HEK293 (cell line): ENCODE measurements around the gene SPTBN1.

Experiments used
- CTCF ChIP-seq: fragments of 450-650 bp; formaldehyde crosslinking; IDR thresholded peaks from 2 replicates; pipeline ENCODE4 v1.5.1; 2016; ENCODE audit warnings: missing biosample characterization, missing genetic modification characterization
- HIC1 ChIP-seq: fragments of 450-650 bp; formaldehyde crosslinking; IDR thresholded peaks from 2 replicates; pipeline ENCODE4 v1.5.1; 2016; ENCODE audit warnings: missing biosample characterization, missing genetic modification characterization
- KLF16 ChIP-seq: fragments of 450-650 bp; formaldehyde crosslinking; IDR thresholded peaks from 2 replicates; pipeline ENCODE4 v1.5.1; 2017; ENCODE audit warnings: missing biosample characterization, missing genetic modification characterization
- PRDM1 ChIP-seq: fragments of 450-650 bp; formaldehyde crosslinking; IDR thresholded peaks from 2 replicates; pipeline ENCODE4; 2016; ENCODE audit warnings: missing biosample characterization, missing genetic modification characterization
- TCF7L2 ChIP-seq: IDR thresholded peaks from 2 replicates; pipeline ENCODE4 v1.6.1; 2011; ENCODE audit warnings: low read depth, mild to moderate bottlenecking, inconsistent platforms, low read length, moderate library complexity, borderline replicate concordance
- ZBTB7A ChIP-seq: fragments of 450-650 bp; formaldehyde crosslinking; IDR thresholded peaks from 2 replicates; pipeline ENCODE4 v1.5.1; 2016; ENCODE audit warnings: low read depth, missing biosample characterization, missing genetic modification characterization
- ZBTB8A ChIP-seq: fragments of 450-650 bp; formaldehyde crosslinking; IDR thresholded peaks from 2 replicates; pipeline ENCODE4 v1.5.1; 2016; ENCODE audit warnings: missing biosample characterization, missing genetic modification characterization
- ZNF121 ChIP-seq: fragments of 450-650 bp; formaldehyde crosslinking; IDR thresholded peaks from 2 replicates; pipeline ENCODE4 v1.5.1; 2016; ENCODE audit warnings: missing biosample characterization, missing genetic modification characterization
- ZNF184 ChIP-seq: fragments of 450-650 bp; IDR thresholded peaks from 2 replicates; pipeline ENCODE4 v1.5.1; 2018; ENCODE audit warnings: missing biosample characterization, mild to moderate bottlenecking, missing genetic modification characterization
- ZNF274 ChIP-seq, 2 experiments: fragments of 200-500 bp in 1 of 2; fragments of 450-650 bp in 1 of 2; sonication (Bioruptor generic) in 1 of 2; formaldehyde crosslinking in 1 of 2; IDR thresholded peaks; 2 replicates each; pipeline versions ENCODE4 v1.5.1 to v1.6.1; 2014 to 2016; ENCODE audit warnings: borderline replicate concordance in 1 of 2, inconsistent platforms in 1 of 2, low read length in 1 of 2, missing biosample characterization in 1 of 2, missing genetic modification characterization in 1 of 2
- ZNF510 ChIP-seq: fragments of 450-650 bp; formaldehyde crosslinking; IDR thresholded peaks from 2 replicates; pipeline ENCODE4 v1.5.1; 2018; ENCODE audit warnings: mild to moderate bottlenecking, missing genetic modification characterization, missing biosample characterization; ENCODE audit not compliant: insufficient replicate concordance
- ZNF529 ChIP-seq: fragments of 450-650 bp; formaldehyde crosslinking; IDR thresholded peaks from 2 replicates; pipeline ENCODE4 v1.5.1; 2017; ENCODE audit warnings: missing genetic modification characterization, missing biosample characterization; ENCODE audit not compliant: insufficient replicate concordance
- TF ChIP-seq, protein P1 (sequence below): fragments of 450-650 bp; formaldehyde crosslinking; IDR thresholded peaks from 2 replicates; pipeline ENCODE4 v1.5.1; 2016; ENCODE audit warnings: missing biosample characterization, missing genetic modification characterization

DNA sequence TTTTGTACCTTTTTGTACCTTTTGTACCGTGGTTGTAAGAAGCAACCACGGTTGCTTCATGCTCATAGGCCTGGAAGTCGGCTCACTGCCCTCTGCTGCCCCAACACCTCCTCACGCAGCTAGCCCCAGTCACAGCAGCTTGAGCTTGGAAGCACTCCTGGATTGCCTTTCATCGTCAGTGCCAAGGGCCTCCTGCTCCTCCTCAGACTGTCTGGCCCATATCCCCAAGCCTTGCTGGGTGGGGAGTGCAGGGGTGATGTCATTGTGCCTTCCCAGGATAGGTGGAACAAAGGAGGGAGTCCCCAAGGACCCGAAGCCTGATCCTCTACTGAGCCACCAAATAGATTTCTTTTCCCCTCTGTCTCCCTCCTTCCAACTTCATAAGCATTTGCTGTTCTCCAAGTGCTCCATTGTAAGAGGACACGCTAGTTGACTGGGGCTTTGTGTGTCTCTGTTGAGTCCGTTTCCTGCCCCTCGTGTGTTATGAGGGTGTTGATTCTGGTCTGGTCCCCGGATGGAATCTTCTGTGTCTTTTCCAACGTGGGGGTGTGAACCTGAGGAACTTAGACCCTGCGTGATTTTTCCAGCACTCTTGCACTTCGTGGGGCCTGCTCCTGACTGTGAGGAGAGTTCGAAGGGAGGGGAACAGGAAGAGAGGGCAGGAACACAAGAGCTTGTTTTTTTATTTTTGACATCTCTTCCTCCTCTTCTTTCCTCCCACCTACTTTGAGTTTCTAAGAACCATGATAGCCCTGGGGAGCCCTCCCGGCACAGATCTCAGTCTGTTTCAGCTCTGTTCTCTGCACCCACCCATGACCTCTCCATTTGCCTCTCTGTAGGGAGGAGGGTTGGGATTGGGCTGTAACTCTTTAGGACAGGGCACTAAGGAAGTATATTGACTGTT is 140.1 kb downstream of the SPTBN1 start:
- TF ChIP-seq CTCF (tag by site-specific recombination) (peak; percentile 36; the same call in 1 of the 2 replicates), TCF7L2 (no peak), ZNF274 (IDR thresholded peaks at IDR 0.05; ENCODE audit: low read length) (no peak), ZNF274 (tag by site-specific recombination; IDR thresholded peaks at IDR 0.05; ENCODE audit: borderline replicate concordance) (no peak), ZBTB8A (tag by site-specific recombination) (no peak), ZNF121 (no peak), ZBTB7A (tag by site-specific recombination) (no peak), PRDM1 (tag by site-specific recombination) (no peak), ZNF184 (no peak), ZNF510 (tag by site-specific recombination) (no peak), HIC1 (tag by site-specific recombination) (no peak), ZNF529 (tag by site-specific recombination) (no peak), KLF16 (no peak)
- TF ChIP-seq, protein P1, sequence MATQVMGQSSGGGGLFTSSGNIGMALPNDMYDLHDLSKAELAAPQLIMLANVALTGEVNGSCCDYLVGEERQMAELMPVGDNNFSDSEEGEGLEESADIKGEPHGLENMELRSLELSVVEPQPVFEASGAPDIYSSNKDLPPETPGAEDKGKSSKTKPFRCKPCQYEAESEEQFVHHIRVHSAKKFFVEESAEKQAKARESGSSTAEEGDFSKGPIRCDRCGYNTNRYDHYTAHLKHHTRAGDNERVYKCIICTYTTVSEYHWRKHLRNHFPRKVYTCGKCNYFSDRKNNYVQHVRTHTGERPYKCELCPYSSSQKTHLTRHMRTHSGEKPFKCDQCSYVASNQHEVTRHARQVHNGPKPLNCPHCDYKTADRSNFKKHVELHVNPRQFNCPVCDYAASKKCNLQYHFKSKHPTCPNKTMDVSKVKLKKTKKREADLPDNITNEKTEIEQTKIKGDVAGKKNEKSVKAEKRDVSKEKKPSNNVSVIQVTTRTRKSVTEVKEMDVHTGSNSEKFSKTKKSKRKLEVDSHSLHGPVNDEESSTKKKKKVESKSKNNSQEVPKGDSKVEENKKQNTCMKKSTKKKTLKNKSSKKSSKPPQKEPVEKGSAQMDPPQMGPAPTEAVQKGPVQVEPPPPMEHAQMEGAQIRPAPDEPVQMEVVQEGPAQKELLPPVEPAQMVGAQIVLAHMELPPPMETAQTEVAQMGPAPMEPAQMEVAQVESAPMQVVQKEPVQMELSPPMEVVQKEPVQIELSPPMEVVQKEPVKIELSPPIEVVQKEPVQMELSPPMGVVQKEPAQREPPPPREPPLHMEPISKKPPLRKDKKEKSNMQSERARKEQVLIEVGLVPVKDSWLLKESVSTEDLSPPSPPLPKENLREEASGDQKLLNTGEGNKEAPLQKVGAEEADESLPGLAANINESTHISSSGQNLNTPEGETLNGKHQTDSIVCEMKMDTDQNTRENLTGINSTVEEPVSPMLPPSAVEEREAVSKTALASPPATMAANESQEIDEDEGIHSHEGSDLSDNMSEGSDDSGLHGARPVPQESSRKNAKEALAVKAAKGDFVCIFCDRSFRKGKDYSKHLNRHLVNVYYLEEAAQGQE (tag by site-specific recombination) = no peak
